GM12878 (cell line): ENCODE results near the gene HERPUD2. TPM values are rescaled to one million over a fixed set of nuclear protein-coding genes. Genes with fewer than 3 reads are reported as not detected.

ENCODE experiments used
- ATAC-seq: fragments of 200-7000 bp; cut with Tn5 transposase; 3 replicates; pipeline ENCODE4 v1.9.1; 2020; ENCODE audit warnings: mild to moderate bottlenecking, moderate library complexity
- BruUV-seq: library from RNA; stranded (reverse); fragments of 400-500 nt; replicated peaks from 2 replicates; lab custom pipeline; 2021; lab: Mats Ljungman, UMichigan
- CTCF ChIA-PET: fragments of 300-600 bp; sonication (Branson Sonifier 250); formaldehyde crosslinking; extraction: SDS; loops from one replicate; lab custom pipeline; 2021; ENCODE audit warnings: inconsistent platforms; lab: Yijun Ruan, JAX
- POLR2A ChIA-PET: fragments of 350-600 bp; formaldehyde crosslinking; extraction: SDS; loops from one replicate; lab custom pipeline; 2021; ENCODE audit warnings: inconsistent platforms; lab: Charles Lee
- RAD21 ChIA-PET: fragments of 300-600 bp; sonication (Branson Sonifier 250); formaldehyde crosslinking; loops from one replicate; lab custom pipeline; 2023; ENCODE audit warnings: antibody characterized with exemption; ENCODE audit not compliant: unreplicated experiment; lab: Charles Lee
- SMC1A ChIA-PET: fragments of 300-600 bp; sonication (Branson Sonifier 250); formaldehyde crosslinking; loops from one replicate; lab custom pipeline; 2023; ENCODE audit not compliant: unreplicated experiment, uncharacterized antibody; lab: Charles Lee
- DNase-seq: peaks from one replicate; pipeline ENCODE4 v3.0.0-alpha.2; 2011; ENCODE audit warnings: low read depth, low spot score
- FAIRE-seq: peaks from 3 replicates; lab custom pipeline; 2011; peaks lifted over from hg19 to GRCh38; lab: Jason Lieb, UNC
- H2AFZ ChIP-seq: 2 replicates; pipeline ENCODE4 v1.6.0; 2011; ENCODE audit warnings: low read depth, low read length, control low read depth; ENCODE audit not compliant: control insufficient read depth
- H3K27ac ChIP-seq: 2 replicates; pipeline ENCODE4 v1.5.1; 2011; ENCODE audit warnings: control low read depth; ENCODE audit not compliant: control insufficient read depth, insufficient read depth
- H3K27me3 ChIP-seq, 2 experiments: replicated peaks in 1 of 2; 2 replicates each; pipeline versions ENCODE4 v1.6.0 to v1.6.1; 2011; ENCODE audit warnings: low read length in 1 of 2; ENCODE audit not compliant: control insufficient read depth in 2 of 2, insufficient read depth in 2 of 2
- H3K36me3 ChIP-seq, 2 experiments: 2 replicates each; pipeline ENCODE4 v1.5.1; 2011; ENCODE audit warnings: low read length in 1 of 2; ENCODE audit not compliant: control insufficient read depth in 2 of 2, insufficient read depth in 2 of 2
- H3K4me1 ChIP-seq: 2 replicates; pipeline ENCODE4 v1.6.1; 2011; ENCODE audit warnings: mild to moderate bottlenecking, low read length, moderate library complexity, mixed read lengths; ENCODE audit not compliant: control insufficient read depth, insufficient read depth
- H3K4me2 ChIP-seq: 2 replicates; pipeline ENCODE4 v1.6.0; 2011; ENCODE audit warnings: control low read depth; ENCODE audit not compliant: control insufficient read depth, insufficient read depth
- H3K4me3 ChIP-seq: fragments of 200-600 bp; sonication (generic); 2 replicates; pipeline ENCODE4 v1.5.1; 2016
- H3K79me2 ChIP-seq: 2 replicates; pipeline ENCODE4 v1.6.0; 2011; ENCODE audit warnings: low read length; ENCODE audit not compliant: control insufficient read depth, insufficient read depth
- H3K9ac ChIP-seq: 2 replicates; pipeline ENCODE4 v1.8.0; 2011; ENCODE audit warnings: low read length, control low read depth, mixed read lengths; ENCODE audit not compliant: control insufficient read depth, insufficient read depth
- H3K9me3 ChIP-seq: replicated peaks from 3 replicates; pipeline ENCODE4 v1.5.1; 2011; ENCODE audit warnings: mild to moderate bottlenecking, low read length; ENCODE audit not compliant: control insufficient read depth, insufficient read depth
- H4K20me1 ChIP-seq: 2 replicates; pipeline ENCODE4 v1.6.0; 2011; ENCODE audit not compliant: control insufficient read depth, insufficient read depth
- CHD1 ChIP-seq: IDR thresholded peaks from 2 replicates; pipeline ENCODE4 v1.6.1; 2012; ENCODE audit warnings: low read depth, low read length, improper control_type of control experiment
- DPF2 ChIP-seq: fragments of 450-650 bp; IDR thresholded peaks from 2 replicates; pipeline ENCODE4 v1.6.1; 2017; ENCODE audit warnings: mild to moderate bottlenecking
- EED ChIP-seq: sonication (generic); IDR thresholded peaks from 2 replicates; pipeline ENCODE4 v1.6.1; 2016; ENCODE audit warnings: antibody characterized with exemption, low read depth
- EP300 ChIP-seq, 2 experiments: fragments of 150-350 bp in 1 of 2; IDR thresholded peaks; 2 replicates each; pipeline ENCODE4 v1.6.1; 2011 to 2012; ENCODE audit warnings: low read depth in 2 of 2, low read length in 2 of 2, borderline replicate concordance in 1 of 2, improper control_type of control experiment in 1 of 2, inconsistent platforms in 1 of 2; ENCODE audit not compliant: control insufficient read depth in 1 of 2
- EZH2 ChIP-seq: IDR thresholded peaks from 2 replicates; pipeline ENCODE4 v1.6.1; 2012; ENCODE audit warnings: low read depth, mild to moderate bottlenecking, control low read depth, inconsistent platforms, low read length, borderline replicate concordance; ENCODE audit not compliant: control insufficient read depth
- JUNB ChIP-seq: IDR thresholded peaks from 2 replicates; pipeline ENCODE4 v1.6.1; 2016; ENCODE audit warnings: antibody characterized with exemption, mild to moderate bottlenecking
- MTA2 ChIP-seq: fragments of 450-650 bp; IDR thresholded peaks from 2 replicates; pipeline ENCODE4 v1.6.1; 2016; ENCODE audit warnings: low read depth, mild to moderate bottlenecking, moderate library complexity
- MYB ChIP-seq: fragments of 150-350 bp; IDR thresholded peaks from 2 replicates; pipeline ENCODE4 v1.6.1; 2014; ENCODE audit warnings: mild to moderate bottlenecking, low read depth, low read length, borderline replicate concordance
- SMAD1 ChIP-seq: fragments of 450-650 bp; IDR thresholded peaks from 2 replicates; pipeline ENCODE4 v1.6.1; 2018; ENCODE audit warnings: mild to moderate bottlenecking, low read depth; ENCODE audit not compliant: partially characterized antibody
- SMAD5 ChIP-seq: IDR thresholded peaks from 2 replicates; pipeline ENCODE4 v1.6.1; 2016; ENCODE audit warnings: antibody characterized with exemption, low read depth
- SMC3 ChIP-seq: IDR thresholded peaks from 2 replicates; pipeline ENCODE4 v1.6.1; 2011; ENCODE audit warnings: low read length, improper control_type of control experiment, borderline replicate concordance
- WGBS: methylation state at CpG from one replicate; pipeline ENCODE4 v1.1.6; 2016; ENCODE audit warnings: low lambda C conversion rate; ENCODE audit not compliant: insufficient replicate concordance, insufficient coverage; ENCODE audit errors: missing lambda C conversion rate; 5-methylcytosine and 5-hydroxymethylcytosine counted together
- in situ Hi-C: fragments of 300-500 bp; cut with MboI; formaldehyde crosslinking; loops from 9 replicates; pipeline ENCODE4 v1.14.3; 2018; ENCODE audit warnings: mixed read lengths
- intact Hi-C: fragments of 100-400 bp; cut with micrococcal nuclease; formaldehyde crosslinking; loops from one replicate; pipeline ENCODE4 v1.14.2; 2022; ENCODE audit not compliant: unreplicated experiment
- polyA plus RNA-seq, 11 experiments: library from polyadenylated mRNA; depleted of rRNA in 4 of 11; unstranded in 6 of 11; stranded (reverse) in 5 of 11; fragments of >200 nt; fragmentation: Nextera tagmentation in 4 of 11; fragmentation: Illumina TruSeq in 1 of 11; extraction: Ambion mirVana in 4 of 11; extraction: Trizol in 1 of 11; gene quantifications; 1 replicate in 1 of 11; 2 replicates in 10 of 11; pipeline versions ENCODE4 v1.2.1 to v1.2.3, GENCODE V29; 2011 to 2016; ENCODE audit warnings: inconsistent platforms in 2 of 11, missing spikeins in 2 of 11, low read depth in 1 of 11
- total RNA-seq, 4 experiments: library from RNA; depleted of rRNA in 3 of 4; stranded (reverse); fragments of >200 nt in 3 of 4; fragmentation: Illumina TruSeq in 1 of 4; extraction: Trizol in 1 of 4; gene quantifications; 2 replicates each; pipeline versions ENCODE4 v1.2.1 to v1.2.3, GENCODE V29; 2013 to 2021
- TF ChIP-seq, protein P1 (sequence below): IDR thresholded peaks from 2 replicates; pipeline ENCODE4 v1.6.1; 2011; ENCODE audit warnings: low read depth, low read length, improper control_type of control experiment, borderline replicate concordance
- TF ChIP-seq, protein P2 (sequence below): fragments of 450-650 bp; conservative IDR thresholded peaks from 2 replicates; pipeline ENCODE4 v1.6.1; 2017; ENCODE audit warnings: mild to moderate bottlenecking, moderate library complexity
- TF ChIP-seq, protein P3 (sequence below): IDR thresholded peaks from 2 replicates; pipeline ENCODE4 v1.6.1; 2012; ENCODE audit warnings: low read depth, low read length, improper control_type of control experiment
- TF ChIP-seq, protein P4 (sequence below): IDR thresholded peaks from 2 replicates; pipeline ENCODE4 v1.6.1; 2011; ENCODE audit warnings: low read depth, mild to moderate bottlenecking, low read length, moderate library complexity, borderline replicate concordance; ENCODE audit errors: extremely low read depth

Gene HERPUD2
- total and polyA plus RNA-seq, 10 of the 15 experiments (the other 5 are each of a cell fraction or from before 2014, with no cell fraction given), result 4.7 to 69.6 (median 13.9) TPM

DNA sequence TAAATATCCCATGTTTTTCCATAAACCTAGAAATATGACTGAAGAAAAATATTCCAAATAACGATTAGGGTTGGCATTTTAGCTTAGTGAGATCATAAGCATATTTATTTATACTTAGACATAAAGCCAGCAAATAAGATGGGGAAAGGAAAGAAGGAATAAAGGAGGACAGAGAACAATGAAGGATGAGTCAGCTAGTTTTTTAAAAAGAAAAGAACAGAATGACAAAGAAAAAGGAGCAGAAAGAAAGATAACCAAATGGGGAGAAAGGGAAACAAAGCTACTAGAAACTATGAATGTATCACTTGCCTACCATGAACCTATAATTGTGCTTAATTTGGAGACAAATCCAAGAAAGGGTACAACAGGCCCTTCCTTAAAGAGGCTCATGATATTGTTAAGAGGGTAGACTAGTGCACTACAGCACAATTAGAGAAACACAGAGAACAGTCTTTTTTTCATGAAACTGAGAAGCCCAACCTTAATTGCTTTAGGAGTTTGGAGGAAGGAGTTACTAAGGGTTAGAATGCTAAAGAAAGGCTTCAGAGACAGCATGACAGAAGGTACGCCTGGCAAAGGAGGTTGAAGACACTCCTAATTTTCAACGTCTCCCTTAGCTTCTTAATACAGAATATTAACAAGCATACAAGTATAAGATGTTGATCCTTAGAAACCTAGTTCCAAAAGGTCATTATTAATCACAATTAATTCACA, 23.9 kb downstream of the HERPUD2 start:
- H3K4me2 ChIP-seq, result no peak overlapping the region
- 97% methylated on average over 3 of the region's 3 CpGs for WGBS
- intact Hi-C loops (no loop called here), in situ Hi-C loops (no loop called here)
- H2AFZ ChIP-seq, result no peak overlapping the region
- FAIRE-seq (peak; percentile 41), DNase-seq (no peak), ATAC-seq (no peak)
- no peak overlapping the region for H3K9ac ChIP-seq
- H3K27ac ChIP-seq, result no peak overlapping the region
- ChIA-PET CTCF (interaction anchor here (1.2 kb wide), 1 partner anchor 18 kb away, joined by 4 read pairs; no protein-coding TSS in a partner anchor), POLR2A (no interaction called here), RAD21 (no interaction called here), SMC1A (interaction anchor here (0.6 to 7.5 kb wide), 9 partner anchors 8 to 130 kb away, joined by 3 to 31 read pairs (median 3); partner anchors contain the start of genes HERPUD2 and SEPTIN7)
- no TSS peak for BruUV-seq
- H3K27me3 ChIP-seq, result no peaks in the 10 kb centered on the region
- H3K4me3 ChIP-seq, result no peak overlapping the region
- no peaks in the 10 kb centered on the region for H3K79me2 ChIP-seq
- H3K9me3 ChIP-seq, result no peaks in the 10 kb centered on the region
- no peaks in the 10 kb centered on the region for H3K4me1 ChIP-seq
- TF ChIP-seq EED, result no peak
- TF ChIP-seq, protein P1, sequence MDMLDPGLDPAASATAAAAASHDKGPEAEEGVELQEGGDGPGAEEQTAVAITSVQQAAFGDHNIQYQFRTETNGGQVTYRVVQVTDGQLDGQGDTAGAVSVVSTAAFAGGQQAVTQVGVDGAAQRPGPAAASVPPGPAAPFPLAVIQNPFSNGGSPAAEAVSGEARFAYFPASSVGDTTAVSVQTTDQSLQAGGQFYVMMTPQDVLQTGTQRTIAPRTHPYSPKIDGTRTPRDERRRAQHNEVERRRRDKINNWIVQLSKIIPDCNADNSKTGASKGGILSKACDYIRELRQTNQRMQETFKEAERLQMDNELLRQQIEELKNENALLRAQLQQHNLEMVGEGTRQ, result no peak
- TF ChIP-seq, protein P2, sequence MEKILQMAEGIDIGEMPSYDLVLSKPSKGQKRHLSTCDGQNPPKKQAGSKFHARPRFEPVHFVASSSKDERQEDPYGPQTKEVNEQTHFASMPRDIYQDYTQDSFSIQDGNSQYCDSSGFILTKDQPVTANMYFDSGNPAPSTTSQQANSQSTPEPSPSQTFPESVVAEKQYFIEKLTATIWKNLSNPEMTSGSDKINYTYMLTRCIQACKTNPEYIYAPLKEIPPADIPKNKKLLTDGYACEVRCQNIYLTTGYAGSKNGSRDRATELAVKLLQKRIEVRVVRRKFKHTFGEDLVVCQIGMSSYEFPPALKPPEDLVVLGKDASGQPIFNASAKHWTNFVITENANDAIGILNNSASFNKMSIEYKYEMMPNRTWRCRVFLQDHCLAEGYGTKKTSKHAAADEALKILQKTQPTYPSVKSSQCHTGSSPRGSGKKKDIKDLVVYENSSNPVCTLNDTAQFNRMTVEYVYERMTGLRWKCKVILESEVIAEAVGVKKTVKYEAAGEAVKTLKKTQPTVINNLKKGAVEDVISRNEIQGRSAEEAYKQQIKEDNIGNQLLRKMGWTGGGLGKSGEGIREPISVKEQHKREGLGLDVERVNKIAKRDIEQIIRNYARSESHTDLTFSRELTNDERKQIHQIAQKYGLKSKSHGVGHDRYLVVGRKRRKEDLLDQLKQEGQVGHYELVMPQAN, result no peak
- TF ChIP-seq JUNB, result no peak
- TF ChIP-seq, protein P3, sequence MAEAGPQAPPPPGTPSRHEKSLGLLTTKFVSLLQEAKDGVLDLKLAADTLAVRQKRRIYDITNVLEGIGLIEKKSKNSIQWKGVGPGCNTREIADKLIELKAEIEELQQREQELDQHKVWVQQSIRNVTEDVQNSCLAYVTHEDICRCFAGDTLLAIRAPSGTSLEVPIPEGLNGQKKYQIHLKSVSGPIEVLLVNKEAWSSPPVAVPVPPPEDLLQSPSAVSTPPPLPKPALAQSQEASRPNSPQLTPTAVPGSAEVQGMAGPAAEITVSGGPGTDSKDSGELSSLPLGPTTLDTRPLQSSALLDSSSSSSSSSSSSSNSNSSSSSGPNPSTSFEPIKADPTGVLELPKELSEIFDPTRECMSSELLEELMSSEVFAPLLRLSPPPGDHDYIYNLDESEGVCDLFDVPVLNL, result no peak
- no peak for TF ChIP-seq MYB
- no peak for TF ChIP-seq MTA2
- no peak for TF ChIP-seq DPF2
- no peak for TF ChIP-seq EZH2
- no peak for TF ChIP-seq SMAD1
- no peak for TF ChIP-seq SMC3
- TF ChIP-seq SMAD5, result no peak
- TF ChIP-seq, protein P4, sequence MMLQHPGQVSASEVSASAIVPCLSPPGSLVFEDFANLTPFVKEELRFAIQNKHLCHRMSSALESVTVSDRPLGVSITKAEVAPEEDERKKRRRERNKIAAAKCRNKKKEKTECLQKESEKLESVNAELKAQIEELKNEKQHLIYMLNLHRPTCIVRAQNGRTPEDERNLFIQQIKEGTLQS, result no peak
- TF ChIP-seq CHD1, result no peak
- TF ChIP-seq EP300 (IDR thresholded peaks at IDR 0.05; ENCODE audit: borderline replicate concordance in 1 of 2, control insufficient read depth in 1 of 2, low read depth in 2 of 2, low read length in 2 of 2), result no peak
- no peaks in the 10 kb centered on the region; a peak in 2 of 4 replicates for H3K36me3 ChIP-seq
- H4K20me1 ChIP-seq, result no peaks in the 10 kb centered on the region
